ENCODE measurements around the gene SCARB1.

Gene SCARB1

DNA sequence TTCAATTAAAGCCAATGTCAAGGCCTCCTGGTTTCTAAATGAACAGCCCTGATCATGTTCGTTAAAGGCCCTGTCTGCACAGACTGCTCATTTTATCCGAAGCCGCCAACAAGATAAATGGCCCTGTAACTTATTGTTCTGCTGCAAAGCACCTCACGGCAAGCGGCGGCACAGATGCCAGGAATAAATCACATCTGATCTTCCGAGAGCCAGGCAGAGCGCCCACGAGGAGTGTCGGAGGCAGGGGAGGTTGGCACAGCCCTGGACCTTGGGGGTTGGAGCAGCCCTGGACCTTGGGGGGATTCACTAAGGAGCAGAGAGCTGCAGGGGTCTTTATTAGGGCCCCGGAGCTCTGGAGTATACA is 110.5 kb downstream of the SCARB1 start:
- Histone ChIP-seq H4K8ac (ENCODE audit: low read depth, low read length) (no peak overlapping the region), H3K4me1 (ENCODE audit: control insufficient read depth in 1 of 2, insufficient read depth in 2 of 2, low read length in 2 of 2) (peaks cover 2 to 9% of the 10 kb centered on the region in 2 experiments), H2BK120ac (ENCODE audit: insufficient read depth, low read length, poor library complexity) (no peak overlapping the region), H2AK5ac (ENCODE audit: low read length) (no peak overlapping the region), H3K9ac (ENCODE audit: low read length) (no peak overlapping the region), H2BK12ac (ENCODE audit: low read length) (no peak overlapping the region), H3K14ac (ENCODE audit: low read length) (no peak overlapping the region), H4K12ac (ENCODE audit: low read depth, low read length) (no peak overlapping the region), H3K4ac (ENCODE audit: low read depth, low read length) (no peak overlapping the region), H3K23ac (ENCODE audit: low read length) (no peak overlapping the region), H3K36me3 (ENCODE audit: control insufficient read depth in 1 of 2, insufficient read depth in 2 of 2, low read length in 2 of 2) (no peaks in the 10 kb centered on the region), H3K4me3 (ENCODE audit: low read depth, low read length) (no peak overlapping the region), H3K18ac (ENCODE audit: low read length) (no peak overlapping the region), H4K91ac (ENCODE audit: low read depth, low read length) (no peak overlapping the region), H2BK5ac (ENCODE audit: low read depth, low read length, poor library complexity) (no peak overlapping the region), H2AFZ (ENCODE audit: insufficient read depth, low read length, poor library complexity) (no peak overlapping the region), H3K27me3 (ENCODE audit: insufficient read depth, low read length) (no peaks in the 10 kb centered on the region), H3K4me2 (ENCODE audit: low read length) (no peak overlapping the region), H3K79me2 (ENCODE audit: control insufficient read depth, insufficient read depth, low read length, poor library complexity) (no peaks in the 10 kb centered on the region), H3K27ac (ENCODE audit: low read depth, low read length) (no peak overlapping the region), H3K9me3 (ENCODE audit: insufficient read depth, low read depth, low read length) (peaks cover 12% of the 10 kb centered on the region), H3K79me1 (ENCODE audit: low read length) (no peaks in the 10 kb centered on the region)
- no CpG with 5 or more reads among the region's 11 CpGs for WGBS (ENCODE audit: extremely low coverage, insufficient coverage, insufficient read length)
- no peak for DNase-seq

DNA sequence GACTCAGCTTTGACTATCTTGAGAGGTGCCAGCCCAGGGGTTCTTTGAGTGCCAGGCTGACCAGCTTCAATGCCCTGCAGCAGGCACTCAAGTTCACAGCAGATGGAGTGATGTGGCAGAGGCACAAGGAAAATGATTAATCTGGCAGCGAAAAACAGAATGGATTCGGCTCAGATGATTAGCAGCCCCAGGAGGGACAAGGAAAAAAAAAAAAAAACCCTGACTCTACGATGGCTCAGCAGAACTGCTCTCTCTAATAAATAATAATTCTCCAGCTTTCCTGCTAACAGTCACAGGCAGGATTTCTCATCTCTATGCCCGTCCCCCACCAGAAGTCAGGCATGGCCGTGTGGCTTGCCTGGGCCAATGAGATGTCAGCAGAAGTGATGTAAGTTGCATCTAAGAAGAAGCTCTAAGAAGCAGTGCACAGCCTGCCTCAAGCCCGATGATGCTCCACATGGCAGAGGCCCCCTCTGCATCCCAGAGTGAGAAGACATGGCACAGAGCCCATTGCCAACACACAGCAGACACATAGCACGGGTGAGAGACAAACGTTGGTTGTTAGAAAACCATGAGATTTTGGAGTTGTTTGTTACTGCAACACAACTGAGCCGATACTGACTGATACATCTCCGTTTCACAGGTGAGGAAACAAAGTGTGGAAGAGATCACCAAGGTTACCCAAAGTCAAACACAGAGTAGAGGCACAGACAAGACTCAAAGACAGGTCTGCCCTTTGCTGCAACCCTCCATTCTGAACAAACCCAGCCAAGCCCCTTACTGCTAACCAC is 111.0 kb downstream of the SCARB1 start:
- Histone ChIP-seq H3K4me2 (ENCODE audit: low read length) (no peak overlapping the region), H2BK120ac (ENCODE audit: insufficient read depth, low read length, poor library complexity) (no peak overlapping the region), H3K4me1 (ENCODE audit: control insufficient read depth in 1 of 2, insufficient read depth in 2 of 2, low read length in 2 of 2) (peaks cover 2 to 9% of the 10 kb centered on the region in 2 experiments), H2BK5ac (ENCODE audit: low read depth, low read length, poor library complexity) (no peak overlapping the region), H2BK12ac (ENCODE audit: low read length) (no peak overlapping the region), H4K8ac (ENCODE audit: low read depth, low read length) (no peak overlapping the region), H3K9ac (ENCODE audit: low read length) (no peak overlapping the region), H3K18ac (ENCODE audit: low read length) (no peak overlapping the region), H2AFZ (ENCODE audit: insufficient read depth, low read length, poor library complexity) (no peak overlapping the region), H3K4me3 (ENCODE audit: low read depth, low read length) (no peak overlapping the region), H3K14ac (ENCODE audit: low read length) (no peak overlapping the region), H3K4ac (ENCODE audit: low read depth, low read length) (no peak overlapping the region), H4K12ac (ENCODE audit: low read depth, low read length) (no peak overlapping the region), H3K9me3 (ENCODE audit: insufficient read depth, low read depth, low read length) (peaks cover 12% of the 10 kb centered on the region), H3K79me2 (ENCODE audit: control insufficient read depth, insufficient read depth, low read length, poor library complexity) (no peaks in the 10 kb centered on the region), H2AK5ac (ENCODE audit: low read length) (no peak overlapping the region), H4K91ac (ENCODE audit: low read depth, low read length) (no peak overlapping the region), H3K23ac (ENCODE audit: low read length) (no peak overlapping the region), H3K36me3 (ENCODE audit: control insufficient read depth in 1 of 2, insufficient read depth in 2 of 2, low read length in 2 of 2) (no peaks in the 10 kb centered on the region), H3K27me3 (ENCODE audit: insufficient read depth, low read length) (peaks cover 2% of the 10 kb centered on the region), H3K27ac (ENCODE audit: low read depth, low read length) (no peak overlapping the region), H3K79me1 (ENCODE audit: low read length) (no peaks in the 10 kb centered on the region)
- no CpG with 5 or more reads among the region's 10 CpGs for WGBS (ENCODE audit: extremely low coverage, insufficient coverage, insufficient read length)
- DNase-seq: no peak

DNA sequence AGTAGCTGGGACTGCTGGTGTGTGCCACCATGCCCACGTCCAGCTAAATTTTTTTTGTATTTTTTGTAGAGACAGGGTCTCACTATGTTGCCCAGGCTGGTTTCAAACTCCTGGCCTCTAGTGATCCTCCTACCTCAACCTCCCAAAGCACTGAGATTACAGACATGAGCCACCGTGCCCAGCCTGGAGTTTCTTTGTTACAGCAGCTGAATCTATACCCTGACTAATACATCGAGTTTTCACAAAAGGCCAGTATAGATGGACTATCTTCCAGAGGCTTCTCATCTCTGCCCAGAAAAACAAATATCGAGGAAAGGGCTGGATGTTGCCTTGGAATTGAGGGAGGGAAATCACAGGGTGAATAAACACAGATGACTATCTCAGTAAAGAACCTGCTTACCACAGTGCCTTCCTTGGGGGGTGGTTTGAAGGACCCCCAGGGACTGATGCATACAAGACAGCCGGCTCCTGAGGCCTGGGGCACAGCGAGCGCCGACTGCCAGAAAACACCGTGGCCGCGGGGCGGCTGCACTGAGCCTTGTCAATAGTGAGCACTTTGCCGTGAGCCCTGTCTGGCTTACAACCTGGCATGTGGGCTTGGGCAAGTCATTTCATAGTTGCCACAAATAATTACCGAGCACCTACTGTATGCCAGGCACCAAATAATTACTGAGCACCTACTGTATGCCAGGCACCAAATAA is 111.9 kb downstream of the SCARB1 start:
- H3K4me1 ChIP-seq (ENCODE audit: control insufficient read depth in 1 of 2, insufficient read depth in 2 of 2, low read length in 2 of 2): peaks cover 2 to 9% of the 10 kb centered on the region in 2 experiments
- no peak overlapping the region for H3K23ac ChIP-seq (ENCODE audit: low read length)
- WGBS (ENCODE audit: extremely low coverage, insufficient coverage, insufficient read length): no CpG with 5 or more reads among the region's 14 CpGs
- peaks cover 7% of the 10 kb centered on the region for H3K9me3 ChIP-seq (ENCODE audit: insufficient read depth, low read depth, low read length)
- H4K12ac ChIP-seq (ENCODE audit: low read depth, low read length): no peak overlapping the region
- no peaks in the 10 kb centered on the region for H3K36me3 ChIP-seq (ENCODE audit: control insufficient read depth in 1 of 2, insufficient read depth in 2 of 2, low read length in 2 of 2)
- H3K4ac ChIP-seq (ENCODE audit: low read depth, low read length): no peak overlapping the region
- H2AK5ac ChIP-seq (ENCODE audit: low read length): no peak overlapping the region
- H2BK5ac ChIP-seq (ENCODE audit: low read depth, low read length, poor library complexity): no peak overlapping the region
- no peak overlapping the region for H3K27ac ChIP-seq (ENCODE audit: low read depth, low read length)
- no peaks in the 10 kb centered on the region for H3K79me1 ChIP-seq (ENCODE audit: low read length)
- H3K4me2 ChIP-seq (ENCODE audit: low read length): no peak overlapping the region
- no peak overlapping the region for H3K14ac ChIP-seq (ENCODE audit: low read length)
- no peak overlapping the region for H2BK12ac ChIP-seq (ENCODE audit: low read length)
- no peaks in the 10 kb centered on the region for H3K79me2 ChIP-seq (ENCODE audit: control insufficient read depth, insufficient read depth, low read length, poor library complexity)
- no peak overlapping the region for H2AFZ ChIP-seq (ENCODE audit: insufficient read depth, low read length, poor library complexity)
- no peak overlapping the region for H3K18ac ChIP-seq (ENCODE audit: low read length)
- no peak for DNase-seq
- no peak overlapping the region for H4K8ac ChIP-seq (ENCODE audit: low read depth, low read length)
- H4K91ac ChIP-seq (ENCODE audit: low read depth, low read length): no peak overlapping the region
- H3K27me3 ChIP-seq (ENCODE audit: insufficient read depth, low read length): peaks cover 2% of the 10 kb centered on the region
- no peak overlapping the region for H3K9ac ChIP-seq (ENCODE audit: low read length)
- H2BK120ac ChIP-seq (ENCODE audit: insufficient read depth, low read length, poor library complexity): no peak overlapping the region
- no peak overlapping the region for H3K4me3 ChIP-seq (ENCODE audit: low read depth, low read length)

DNA sequence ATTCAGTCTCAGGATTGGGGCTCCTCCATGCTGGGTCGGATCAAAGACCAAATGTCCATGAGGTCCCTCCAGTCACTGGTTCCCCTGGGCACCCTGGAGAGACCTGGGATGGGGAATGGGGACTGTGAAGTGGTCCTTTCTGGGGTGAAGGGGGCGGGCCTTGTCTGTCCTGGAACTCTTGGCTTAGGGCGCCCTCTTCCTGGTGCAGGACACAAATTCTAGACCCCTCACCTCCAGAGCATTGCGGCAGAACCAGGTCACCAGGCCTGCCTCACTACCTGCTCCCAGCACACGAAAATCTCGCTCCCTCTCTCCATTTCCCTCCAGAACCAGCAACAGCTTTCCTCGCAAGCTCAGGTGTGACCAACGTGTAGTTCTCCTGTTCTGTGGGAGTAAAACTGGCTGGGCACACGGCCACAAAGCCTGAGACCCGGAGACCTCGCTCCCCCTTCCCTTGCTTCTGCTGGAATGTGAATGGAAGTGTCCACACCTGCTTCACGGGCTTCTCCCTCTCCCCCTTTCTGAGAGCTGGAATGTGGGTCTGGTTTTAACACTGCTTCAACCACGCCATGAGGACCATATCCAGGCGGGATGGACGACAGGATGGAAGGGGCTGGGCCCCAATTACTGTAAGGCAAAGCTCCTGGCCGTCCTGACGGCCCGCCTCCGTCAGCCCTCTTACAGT is 112.7 kb downstream of the SCARB1 start:
- Histone ChIP-seq H3K4ac (ENCODE audit: low read depth, low read length) (no peak overlapping the region), H3K23ac (ENCODE audit: low read length) (no peak overlapping the region), H3K27me3 (ENCODE audit: insufficient read depth, low read length) (peaks cover 2% of the 10 kb centered on the region), H4K8ac (ENCODE audit: low read depth, low read length) (peak overlapping the region; percentile 5), H3K18ac (ENCODE audit: low read length) (no peak overlapping the region), H3K4me2 (ENCODE audit: low read length) (peak overlapping the region; percentile 31), H4K91ac (ENCODE audit: low read depth, low read length) (no peak overlapping the region), H2BK5ac (ENCODE audit: low read depth, low read length, poor library complexity) (no peak overlapping the region), H2AFZ (ENCODE audit: insufficient read depth, low read length, poor library complexity) (no peak overlapping the region), H2BK120ac (ENCODE audit: insufficient read depth, low read length, poor library complexity) (no peak overlapping the region), H3K4me3 (ENCODE audit: low read depth, low read length) (no peak overlapping the region), H3K9ac (ENCODE audit: low read length) (no peak overlapping the region), H3K79me2 (ENCODE audit: control insufficient read depth, insufficient read depth, low read length, poor library complexity) (no peaks in the 10 kb centered on the region), H3K79me1 (ENCODE audit: low read length) (no peaks in the 10 kb centered on the region), H4K12ac (ENCODE audit: low read depth, low read length) (no peak overlapping the region), H3K4me1 (ENCODE audit: control insufficient read depth in 1 of 2, insufficient read depth in 2 of 2, low read length in 2 of 2) (peaks cover 9 to 12% of the 10 kb centered on the region in 2 experiments), H3K36me3 (ENCODE audit: control insufficient read depth in 1 of 2, insufficient read depth in 2 of 2, low read length in 2 of 2) (no peaks in the 10 kb centered on the region), H3K9me3 (ENCODE audit: insufficient read depth, low read depth, low read length) (peaks cover 7% of the 10 kb centered on the region), H3K14ac (ENCODE audit: low read length) (no peak overlapping the region), H2BK12ac (ENCODE audit: low read length) (no peak overlapping the region), H3K27ac (ENCODE audit: low read depth, low read length) (no peak overlapping the region), H2AK5ac (ENCODE audit: low read length) (no peak overlapping the region)
- no peak for DNase-seq
- no CpG with 5 or more reads among the region's 19 CpGs for WGBS (ENCODE audit: extremely low coverage, insufficient coverage, insufficient read length)
